HCEC 1CT (cell line): ENCODE measurements around the gene STK11.

Experiments
- DNase-seq: peaks from one replicate; pipeline ENCODE4 v3.0.0-alpha.2; 2017

Gene STK11

GRCh38 chr19:1263188-1263587 is 57.6 kb downstream of the STK11 start:
- DNase-seq: no peak

- DNase-seq: peak; percentile 85
These were observed 59.4 kb downstream of the STK11 start for GRCh38 chr19:1264801-1265614.

- peak; percentile 79 for DNase-seq
These were observed 60.1 kb downstream of the STK11 start for GRCh38 chr19:1265615-1266128.

GRCh38 chr19:1266129-1266915 is 60.7 kb downstream of the STK11 start:
- DNase-seq: peak; percentile 87

- DNase-seq: peak; percentile 41
These were observed 61.4 kb downstream of the STK11 start for GRCh38 chr19:1266916-1267476.

GRCh38 chr19:1267477-1268225 is 62.1 kb downstream of the STK11 start:
- DNase-seq: no peak

GRCh38 chr19:1268226-1269064 is 62.9 kb downstream of the STK11 start:
- DNase-seq: no peak

- DNase-seq: peak; percentile 99
These were observed 63.5 kb downstream of the STK11 start, which contains the start of gene CIRBP for GRCh38 chr19:1269065-1269477. TSS of gene CIRBP (plus strand) at chr19:1269332. CDS start at chr19:1270934, 1,602 bp downstream.

- peak; percentile 84 for DNase-seq
These were observed 64.1 kb downstream of the STK11 start for GRCh38 chr19:1269478-1270212.

GRCh38 chr19:1270213-1270853 is 64.8 kb downstream of the STK11 start:
- no peak for DNase-seq

- DNase-seq: no peak
These were observed 65.4 kb downstream of the STK11 start for GRCh38 chr19:1270854-1271527.

GRCh38 chr19:1271528-1272422 is 66.2 kb downstream of the STK11 start:
- DNase-seq: no peak

GRCh38 chr19:1272423-1273262 is 67.1 kb downstream of the STK11 start:
- DNase-seq: no peak

- no peak for DNase-seq
These were observed 67.9 kb downstream of the STK11 start for GRCh38 chr19:1273263-1274041.

- DNase-seq: no peak
These were observed 68.7 kb downstream of the STK11 start for GRCh38 chr19:1274081-1274851.

- DNase-seq: no peak
These were observed 69.3 kb downstream of the STK11 start for GRCh38 chr19:1274852-1275259.
